Activated naive CD4-positive, alpha-beta T cell treated with anti-CD3 and anti-CD28 coated beads, Interleukin-2, amount 50 U/mL, for 16 hours (primary cell): ENCODE data around the gene AGRP.

ENCODE experiments used
- DNase-seq: peaks from one replicate; pipeline ENCODE4 v3.0.0-alpha.2; 2020

Gene AGRP

DNA sequence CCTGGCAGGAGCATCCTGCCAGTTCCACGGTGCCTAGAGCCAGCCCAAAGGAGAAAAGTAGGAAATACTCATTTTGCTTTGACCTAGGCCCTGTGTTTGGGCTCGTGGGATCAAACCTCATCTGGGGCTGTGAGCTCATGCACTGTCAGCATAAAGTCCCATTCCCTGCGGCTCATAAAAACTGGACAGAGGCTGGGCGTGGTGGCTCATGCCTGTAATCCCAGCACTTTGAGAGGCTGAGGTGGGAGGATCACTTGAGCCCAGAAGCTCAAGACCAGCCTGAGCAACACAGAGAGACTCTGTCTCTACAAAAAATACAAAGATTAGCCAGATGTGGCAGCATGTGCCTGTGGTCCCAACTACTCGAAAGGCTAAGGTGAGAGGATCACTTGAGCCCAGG is 20.3 kb downstream of the AGRP start:
- no peak for DNase-seq

- no peak for DNase-seq
Observed at GRCh38 chr16:67462279-67462655, 21.1 kb downstream of the AGRP start.

- no peak for DNase-seq
Observed at GRCh38 chr16:67461600-67462278, 21.6 kb downstream of the AGRP start.

DNA sequence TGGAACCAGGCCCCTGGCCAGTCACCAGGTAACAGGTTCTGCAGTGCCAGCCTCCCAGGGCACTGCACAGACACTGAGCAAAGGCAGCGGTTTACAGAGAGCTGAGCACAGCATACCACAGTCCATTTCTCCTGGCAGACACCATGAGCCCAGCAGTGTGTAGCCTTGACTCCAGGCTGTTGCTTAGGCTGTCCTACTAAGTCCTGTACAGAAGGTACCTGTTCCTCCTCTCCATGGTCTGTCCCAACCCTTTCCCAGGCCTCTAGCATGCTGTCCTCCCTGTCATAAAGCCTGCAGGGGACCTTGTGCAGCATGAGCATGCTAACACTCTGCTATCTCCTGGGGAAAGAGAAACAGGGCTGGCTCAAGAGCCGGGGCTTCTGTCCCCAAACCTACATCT is 22.4 kb downstream of the AGRP start:
- DNase-seq: no peak

- no peak for DNase-seq
Observed at GRCh38 chr16:67460168-67460567, 23.2 kb downstream of the AGRP start.

DNA sequence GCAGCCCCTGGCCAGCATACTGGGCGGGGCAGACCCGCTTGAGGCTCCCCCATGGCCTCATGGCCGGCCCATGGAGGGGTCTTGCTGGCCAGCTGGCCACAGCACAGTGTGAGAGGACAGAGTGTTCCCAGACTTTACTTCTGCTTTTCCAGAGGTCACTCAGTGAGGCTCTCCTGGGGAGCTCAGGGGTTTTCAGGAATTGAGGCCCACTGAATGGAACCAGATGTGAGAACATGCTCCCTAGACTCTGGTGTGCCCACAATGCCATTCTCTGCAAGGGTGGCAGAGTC is 23.5 kb downstream of the AGRP start:
- no peak for DNase-seq

GRCh38 chr16:67459066-67459860 is 24.1 kb downstream of the AGRP start:
- no peak for DNase-seq

DNA sequence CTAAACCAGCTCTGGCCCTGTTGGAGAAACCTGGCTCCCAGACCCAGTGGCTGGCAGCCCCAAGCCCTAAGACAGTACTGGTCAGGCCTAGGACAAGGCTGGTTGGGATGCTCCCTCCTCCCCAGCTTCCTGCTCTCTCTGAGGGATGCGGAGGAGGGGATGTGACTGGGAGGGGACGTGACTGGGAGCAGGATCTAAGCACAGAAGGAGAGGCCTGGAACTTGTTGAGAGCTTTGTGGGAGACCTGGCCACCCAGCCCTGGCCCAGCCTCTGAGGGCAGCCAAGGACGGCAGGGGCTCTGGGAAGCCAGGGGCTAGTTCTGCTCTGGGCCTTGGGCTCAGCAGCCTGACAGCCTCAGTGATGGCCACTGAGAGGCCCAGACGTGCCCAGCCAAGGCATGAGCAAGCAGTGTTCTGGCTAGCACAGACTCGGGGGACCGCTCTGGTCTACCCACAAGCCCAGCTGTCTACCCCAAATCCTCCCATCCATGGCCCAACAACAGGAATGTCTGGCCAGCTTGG is 25.2 kb downstream of the AGRP start:
- no peak for DNase-seq

GRCh38 chr16:67457611-67458010 is 25.7 kb downstream of the AGRP start:
- DNase-seq: no peak

DNA sequence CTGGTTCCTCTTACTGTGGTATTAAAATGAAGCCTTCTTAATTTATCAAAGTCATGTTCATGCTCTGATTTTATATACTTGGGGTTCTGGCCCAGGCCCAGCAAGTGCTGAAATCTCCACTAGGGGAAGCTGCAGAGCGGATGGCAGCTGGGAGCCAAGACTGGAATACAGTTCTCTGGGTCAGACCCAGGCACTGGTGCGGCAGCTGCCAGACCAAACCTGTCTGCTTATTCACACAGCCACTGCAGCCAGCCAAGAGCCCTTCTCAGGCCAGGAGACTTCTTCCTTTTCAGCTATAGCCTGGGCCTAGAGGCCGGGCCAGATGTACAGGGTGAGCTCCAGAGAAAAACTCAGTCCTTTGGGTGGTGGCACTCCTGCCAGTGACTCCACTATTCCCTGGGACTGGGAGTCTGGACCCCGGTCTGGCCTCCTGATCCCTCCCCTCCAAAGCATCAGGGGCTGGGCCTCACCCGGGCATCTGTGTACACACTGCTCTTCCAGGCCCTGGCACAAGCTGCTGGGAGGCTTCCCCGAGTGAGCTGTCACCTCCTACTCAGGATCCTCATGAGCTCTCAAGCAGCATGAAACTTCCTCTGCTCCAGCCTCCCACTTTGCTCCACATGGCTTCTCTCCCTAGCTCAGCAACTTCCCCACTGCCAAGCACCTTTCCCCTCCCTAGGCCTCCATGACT is 26.8 kb downstream of the AGRP start:
- no peak for DNase-seq

DNA sequence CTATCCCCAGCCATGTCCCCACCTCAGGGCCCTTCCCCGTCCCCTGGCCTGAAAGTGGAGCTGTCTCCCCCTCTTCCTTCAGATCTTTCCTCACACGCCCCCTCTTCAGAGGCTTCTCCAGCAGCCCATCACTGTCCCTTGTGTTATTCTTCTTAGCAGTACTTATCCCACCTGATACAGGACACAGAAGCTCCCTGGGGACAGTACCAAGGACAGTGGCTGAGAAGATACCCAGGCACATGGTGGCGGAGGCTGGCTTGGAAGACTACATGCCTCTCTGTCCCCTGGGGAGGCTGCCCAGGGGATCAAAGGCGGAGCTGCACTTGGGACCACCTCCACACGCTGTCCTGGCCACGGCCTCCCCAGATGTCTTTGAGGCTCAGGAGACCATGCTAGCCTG is 28.5 kb downstream of the AGRP start:
- no peak for DNase-seq

GRCh38 chr16:67454104-67454503 is 29.2 kb downstream of the AGRP start:
- DNase-seq: no peak

DNA sequence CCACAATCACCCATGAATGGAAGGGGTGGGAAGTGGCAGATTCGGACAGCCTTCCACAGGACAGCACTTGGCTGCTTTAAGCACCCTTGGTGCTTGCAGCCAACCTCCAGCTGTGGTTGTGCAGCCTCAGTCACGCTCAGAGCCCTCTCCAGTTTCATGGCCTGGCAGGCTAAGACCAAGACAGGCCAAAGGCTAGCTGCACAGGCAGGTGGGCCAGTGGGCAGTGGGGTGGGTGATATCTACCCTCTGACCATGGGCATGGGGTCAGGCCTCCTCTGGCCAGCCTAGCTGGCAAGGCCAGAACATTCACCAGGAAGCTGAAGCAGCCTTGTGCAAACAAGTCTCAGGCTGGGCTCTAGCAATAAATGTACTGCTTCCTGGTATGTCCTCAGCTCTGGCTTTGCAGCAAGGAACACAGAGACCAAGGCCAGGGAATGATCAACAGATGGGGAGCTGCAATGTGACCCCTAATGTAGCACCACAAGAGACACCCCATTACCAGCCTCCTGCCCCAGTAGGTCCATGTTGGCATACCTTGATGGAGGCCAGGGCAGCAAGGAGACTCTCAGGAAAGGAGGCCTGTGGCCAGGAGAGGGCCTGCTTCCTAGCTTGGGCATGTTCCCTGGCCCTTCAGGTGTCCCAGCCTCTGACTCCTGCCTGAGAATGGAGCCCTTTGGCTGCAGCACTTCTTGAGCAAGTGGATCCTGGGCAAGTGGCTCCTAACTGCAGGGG is 31.5 kb downstream of the AGRP start:
- DNase-seq: no peak

DNA sequence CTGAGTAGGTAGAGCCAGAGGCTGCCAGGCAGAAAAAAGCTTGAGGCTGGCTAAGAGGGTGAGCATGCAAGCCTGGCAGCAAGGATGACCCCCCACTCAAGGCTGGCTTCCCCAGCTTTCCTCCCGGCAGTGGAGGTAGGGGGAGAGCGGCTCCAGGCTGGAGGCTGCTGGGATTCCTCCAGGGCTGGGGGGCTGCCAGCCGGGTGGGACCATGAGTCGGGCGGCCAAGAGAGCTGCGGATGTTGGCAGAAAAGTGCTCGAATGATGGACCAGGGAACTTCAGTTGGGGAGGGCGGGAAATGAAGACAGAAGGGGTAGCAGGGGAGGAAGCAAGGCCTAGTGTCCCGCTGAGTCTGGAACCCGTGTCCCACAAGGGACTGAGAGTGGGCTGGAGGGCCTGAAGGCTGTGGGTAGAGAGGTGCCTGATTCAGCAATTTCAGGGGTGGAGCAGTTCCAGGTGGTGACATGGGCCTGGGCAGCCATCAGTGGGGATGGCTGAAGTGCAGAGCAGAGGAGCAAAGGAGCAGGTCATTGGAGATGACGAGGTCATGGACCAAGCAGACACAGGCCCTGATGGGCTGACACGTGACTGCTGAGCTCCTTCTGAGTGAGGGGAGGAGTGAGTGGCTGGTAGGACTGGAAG is 32.2 kb downstream of the AGRP start:
- no peak for DNase-seq

- DNase-seq: no peak
Observed at GRCh38 chr16:67449739-67450138, 33.6 kb downstream of the AGRP start.

- no peak for DNase-seq
Observed at GRCh38 chr16:67449336-67449735, 34.0 kb downstream of the AGRP start.

- no peak for DNase-seq
Observed at GRCh38 chr16:67448580-67448979, 34.8 kb downstream of the AGRP start.

DNA sequence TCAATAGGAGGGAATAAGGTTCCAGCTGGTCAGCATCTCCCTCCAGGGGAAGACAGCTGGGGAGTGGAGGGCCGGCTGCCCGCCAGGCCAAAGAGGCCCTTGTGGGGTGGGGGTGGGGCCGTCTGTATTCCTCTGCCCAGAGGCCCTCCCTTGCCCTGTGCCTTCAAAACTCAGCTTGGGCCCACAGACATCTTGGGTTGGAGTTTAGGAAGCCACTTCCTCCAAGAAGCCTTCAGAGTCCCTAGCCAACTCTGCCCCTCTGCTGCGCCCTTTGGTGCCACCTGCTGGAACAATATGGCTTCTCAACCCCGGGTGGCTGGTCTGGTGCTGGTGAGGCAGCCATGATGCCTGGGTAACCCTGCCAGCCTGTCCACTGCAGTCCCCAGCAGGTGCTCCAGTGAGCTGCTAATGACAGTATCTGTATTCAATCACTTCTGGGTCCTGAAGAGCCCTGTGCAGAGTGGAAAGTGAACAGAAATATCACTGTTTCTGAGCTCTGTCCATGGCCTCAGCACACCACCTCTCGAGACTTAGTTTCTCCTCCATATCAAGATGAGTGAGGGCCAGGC is 35.8 kb downstream of the AGRP start:
- DNase-seq: peak; percentile 73

GRCh38 chr16:67446968-67447507 is 36.3 kb downstream of the AGRP start:
- no peak for DNase-seq

DNA sequence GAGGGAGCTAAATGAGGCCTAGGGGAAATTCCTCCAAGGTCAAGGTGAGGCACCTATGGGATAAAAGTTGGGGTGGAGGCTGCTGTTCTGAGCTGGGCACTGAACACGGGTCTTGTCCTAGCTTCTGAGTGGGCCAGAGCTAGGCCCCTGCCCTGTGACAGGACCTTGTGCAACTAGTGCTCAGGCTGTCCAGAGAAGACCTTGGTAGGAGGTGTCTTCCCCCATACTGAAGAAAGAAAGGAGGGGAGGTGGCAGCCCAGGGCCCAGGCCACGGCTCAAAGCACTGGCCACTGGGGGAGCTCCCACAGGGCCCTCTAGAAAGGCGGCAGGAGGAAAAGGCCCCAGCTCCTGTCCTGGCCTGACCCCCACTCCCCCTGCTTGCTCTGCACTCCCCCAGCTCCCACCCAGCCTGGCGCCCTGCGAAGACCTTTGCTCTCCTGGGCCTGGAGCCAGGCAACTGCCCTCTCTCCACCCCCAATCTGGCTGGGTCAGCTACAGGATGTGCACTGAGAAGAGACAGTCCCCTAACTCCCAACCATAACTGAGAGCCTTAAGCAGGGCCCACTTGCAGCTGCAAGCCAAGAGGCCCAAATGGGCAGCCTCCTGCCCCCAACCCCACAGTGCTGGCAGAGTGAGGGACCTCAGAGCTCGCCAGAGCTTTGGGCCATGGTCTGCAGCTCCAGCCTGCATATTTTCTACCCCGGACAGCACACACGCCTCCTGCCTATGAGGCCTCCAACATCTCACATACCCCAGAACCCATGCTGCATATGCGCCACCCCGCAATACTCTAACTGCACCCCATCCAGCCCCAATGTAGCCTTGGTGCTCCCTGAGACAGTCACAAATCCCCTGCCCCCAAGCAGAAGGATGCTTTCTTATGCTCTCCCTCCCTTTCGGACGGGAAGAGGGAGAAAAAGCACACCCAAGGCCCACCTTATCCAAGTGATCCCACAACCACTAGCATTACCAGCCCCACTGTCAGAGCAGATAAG is 37.1 kb downstream of the AGRP start:
- DNase-seq: no peak

DNA sequence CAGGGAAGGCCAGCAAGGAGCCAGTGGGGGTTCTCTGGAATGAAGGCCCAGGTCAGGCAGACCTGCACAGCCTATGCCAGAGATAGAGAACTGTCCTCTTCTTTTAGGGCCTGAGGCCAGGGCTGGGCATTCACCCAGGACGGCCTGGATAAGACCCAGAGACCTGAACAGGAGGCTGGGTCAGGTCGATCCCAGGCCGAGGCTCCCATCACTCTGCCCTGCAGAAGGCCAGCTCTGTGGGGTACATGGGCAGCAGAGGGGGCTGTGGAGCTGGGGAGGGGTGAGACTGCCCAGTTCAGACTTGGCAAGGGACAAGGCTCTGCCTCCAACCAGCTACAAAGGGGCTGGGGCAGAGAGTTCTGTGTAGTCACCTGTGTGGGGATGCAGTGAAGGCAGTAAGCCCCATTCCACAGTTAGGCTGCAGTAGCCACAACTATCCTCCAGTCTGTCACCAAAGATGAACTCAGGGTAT is 37.9 kb downstream of the AGRP start:
- no peak for DNase-seq
